Right lobe of liver (tissue), 4 donors: ENCODE results near the gene OR4D2.

Experiments
- POLR2A ChIP-seq: fragments of 450-650 bp; IDR thresholded peaks from one replicate; pipeline ENCODE4 v1.6.1; 2017; ENCODE audit warnings: antibody characterized with exemption, mild to moderate bottlenecking
- TF ChIP-seq, protein P1 (sequence below), 4 donors: fragments of 200-600 bp in 3 of 4; fragments of 450-650 bp in 1 of 4; IDR thresholded peaks; one replicate each; pipeline versions ENCODE4 v1.5.1 to v1.8.0; 2016 to 2022; ENCODE audit warnings: antibody characterized with exemption in 4 of 4, mild to moderate bottlenecking in 2 of 4
- donor health status: DM: no; HTN: no; CAD: no.
- donor health status: DM: no; HTN: no; CAD: no.
- donor health status: DM: no; HTN: yes; CAD: no.

GRCh38 chr17:58156839-58157803 lies 9.7 kb upstream of the OR4D2 start:
- TF ChIP-seq, protein P1, sequence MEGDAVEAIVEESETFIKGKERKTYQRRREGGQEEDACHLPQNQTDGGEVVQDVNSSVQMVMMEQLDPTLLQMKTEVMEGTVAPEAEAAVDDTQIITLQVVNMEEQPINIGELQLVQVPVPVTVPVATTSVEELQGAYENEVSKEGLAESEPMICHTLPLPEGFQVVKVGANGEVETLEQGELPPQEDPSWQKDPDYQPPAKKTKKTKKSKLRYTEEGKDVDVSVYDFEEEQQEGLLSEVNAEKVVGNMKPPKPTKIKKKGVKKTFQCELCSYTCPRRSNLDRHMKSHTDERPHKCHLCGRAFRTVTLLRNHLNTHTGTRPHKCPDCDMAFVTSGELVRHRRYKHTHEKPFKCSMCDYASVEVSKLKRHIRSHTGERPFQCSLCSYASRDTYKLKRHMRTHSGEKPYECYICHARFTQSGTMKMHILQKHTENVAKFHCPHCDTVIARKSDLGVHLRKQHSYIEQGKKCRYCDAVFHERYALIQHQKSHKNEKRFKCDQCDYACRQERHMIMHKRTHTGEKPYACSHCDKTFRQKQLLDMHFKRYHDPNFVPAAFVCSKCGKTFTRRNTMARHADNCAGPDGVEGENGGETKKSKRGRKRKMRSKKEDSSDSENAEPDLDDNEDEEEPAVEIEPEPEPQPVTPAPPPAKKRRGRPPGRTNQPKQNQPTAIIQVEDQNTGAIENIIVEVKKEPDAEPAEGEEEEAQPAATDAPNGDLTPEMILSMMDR (IDR thresholded peaks at IDR 0.05) = no peak
- no peak for TF ChIP-seq POLR2A
